ENCODE measurements around the gene CAMK1G. TPM values are rescaled to one million over a fixed set of nuclear protein-coding genes. Genes with fewer than 3 reads are reported as not detected.

Gene CAMK1G
- polyA plus RNA-seq, 4 donors: 0.10 to 0.37 TPM; not detected in 2

DNA sequence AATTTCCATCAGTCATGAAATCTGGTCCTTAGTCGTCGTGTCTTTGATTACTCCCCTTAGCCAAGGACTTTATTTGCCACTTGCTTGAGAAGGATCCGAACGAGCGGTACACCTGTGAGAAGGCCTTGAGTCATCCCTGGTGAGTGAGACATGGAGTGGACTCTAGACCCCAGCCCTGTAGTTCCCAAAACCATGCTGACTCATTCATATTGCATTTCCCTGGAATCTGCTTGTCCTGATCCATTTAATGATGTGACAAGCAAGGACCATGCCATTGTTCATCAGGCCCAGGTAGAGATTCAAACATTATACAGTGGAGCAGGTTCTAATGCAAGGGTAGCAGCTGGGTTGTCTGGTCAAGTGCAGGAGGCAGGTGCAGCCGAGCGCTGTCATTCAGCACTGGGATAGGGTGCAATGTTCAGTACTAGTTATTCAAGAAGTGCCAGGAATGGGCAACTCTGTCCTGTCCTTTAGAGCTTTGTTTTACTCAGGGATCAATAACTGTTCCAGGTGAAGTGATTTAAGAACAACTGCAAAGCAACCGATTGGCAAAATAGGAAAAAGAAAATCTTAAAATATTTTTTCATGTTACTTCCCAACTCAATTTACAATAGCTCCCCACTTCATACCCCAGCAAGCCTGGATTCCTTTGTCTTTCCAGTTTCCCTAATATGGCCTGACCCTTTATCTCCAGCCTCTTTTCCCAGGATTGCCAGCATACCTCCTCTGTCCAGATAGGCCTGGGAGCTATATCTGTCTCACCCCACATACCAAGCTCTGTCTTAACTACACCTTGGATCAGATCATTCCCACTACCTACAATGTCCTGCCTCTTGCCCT, 26.5 kb downstream of the CAMK1G start:
- H3K4me3 ChIP-seq (ENCODE audit: low read depth in 1 of 3, low read length in 3 of 3): no peak overlapping the region
- H3K27me3 ChIP-seq (ENCODE audit: control insufficient read depth in 3 of 3, insufficient read depth in 3 of 3, low read length in 3 of 3): no peaks in the 10 kb centered on the region
- no peaks in the 10 kb centered on the region for H3K9me3 ChIP-seq (ENCODE audit: control insufficient read depth in 2 of 2, insufficient read depth in 1 of 2, low read depth in 1 of 2, low read length in 1 of 2)
- H3K27ac ChIP-seq (ENCODE audit: low read depth in 1 of 3, low read length in 2 of 3): no peak overlapping the region
- FAIRE-seq (no peak), DNase-seq (peak; percentile 18 to 63)
- peaks cover 0 to 30% (median under 1%) of the 10 kb centered on the region in 3 donors for H3K36me3 ChIP-seq (ENCODE audit: control insufficient read depth in 3 of 3, insufficient read depth in 2 of 3, low read depth in 1 of 3, low read length in 3 of 3)
- no peaks in the 10 kb centered on the region for H3K4me1 ChIP-seq (ENCODE audit: control insufficient read depth in 3 of 3, insufficient read depth in 2 of 3, low read depth in 1 of 3, low read length in 2 of 3)
- WGBS, 3 donors: 31 to 65% (median 50%) methylated on average over 8 of the region's 8 CpGs

DNA sequence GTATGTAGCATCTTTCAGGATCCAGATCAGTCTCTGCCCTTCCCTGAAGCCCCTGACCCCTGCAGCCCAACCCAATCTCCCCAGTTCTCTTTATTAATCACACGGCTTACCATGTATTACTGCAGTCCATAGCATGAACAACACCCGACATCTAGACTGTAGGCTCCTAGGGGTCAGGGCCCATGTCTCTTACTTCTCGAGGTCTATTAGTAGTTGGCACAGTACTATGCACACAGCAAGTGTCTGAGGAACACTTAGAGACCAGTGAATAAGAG, 27.1 kb downstream of the CAMK1G start:
- H3K36me3 ChIP-seq (ENCODE audit: control insufficient read depth in 3 of 3, insufficient read depth in 2 of 3, low read depth in 1 of 3, low read length in 3 of 3): peaks cover 0 to 36% (median 5%) of the 10 kb centered on the region in 3 donors
- WGBS, 3 donors: 84 to 91% (median 89%) methylated on average over 3 of the region's 3 CpGs
- H3K27me3 ChIP-seq (ENCODE audit: control insufficient read depth in 3 of 3, insufficient read depth in 3 of 3, low read length in 3 of 3): no peaks in the 10 kb centered on the region
- no peak overlapping the region for H3K4me3 ChIP-seq (ENCODE audit: low read depth in 1 of 3, low read length in 3 of 3)
- H3K4me1 ChIP-seq (ENCODE audit: control insufficient read depth in 3 of 3, insufficient read depth in 2 of 3, low read depth in 1 of 3, low read length in 2 of 3): no peaks in the 10 kb centered on the region
- no peak for DNase-seq
- H3K9me3 ChIP-seq (ENCODE audit: control insufficient read depth in 2 of 2, insufficient read depth in 1 of 2, low read depth in 1 of 2, low read length in 1 of 2): no peaks in the 10 kb centered on the region
- FAIRE-seq: no peak
- no peak overlapping the region for H3K27ac ChIP-seq (ENCODE audit: low read depth in 1 of 3, low read length in 2 of 3)

DNA sequence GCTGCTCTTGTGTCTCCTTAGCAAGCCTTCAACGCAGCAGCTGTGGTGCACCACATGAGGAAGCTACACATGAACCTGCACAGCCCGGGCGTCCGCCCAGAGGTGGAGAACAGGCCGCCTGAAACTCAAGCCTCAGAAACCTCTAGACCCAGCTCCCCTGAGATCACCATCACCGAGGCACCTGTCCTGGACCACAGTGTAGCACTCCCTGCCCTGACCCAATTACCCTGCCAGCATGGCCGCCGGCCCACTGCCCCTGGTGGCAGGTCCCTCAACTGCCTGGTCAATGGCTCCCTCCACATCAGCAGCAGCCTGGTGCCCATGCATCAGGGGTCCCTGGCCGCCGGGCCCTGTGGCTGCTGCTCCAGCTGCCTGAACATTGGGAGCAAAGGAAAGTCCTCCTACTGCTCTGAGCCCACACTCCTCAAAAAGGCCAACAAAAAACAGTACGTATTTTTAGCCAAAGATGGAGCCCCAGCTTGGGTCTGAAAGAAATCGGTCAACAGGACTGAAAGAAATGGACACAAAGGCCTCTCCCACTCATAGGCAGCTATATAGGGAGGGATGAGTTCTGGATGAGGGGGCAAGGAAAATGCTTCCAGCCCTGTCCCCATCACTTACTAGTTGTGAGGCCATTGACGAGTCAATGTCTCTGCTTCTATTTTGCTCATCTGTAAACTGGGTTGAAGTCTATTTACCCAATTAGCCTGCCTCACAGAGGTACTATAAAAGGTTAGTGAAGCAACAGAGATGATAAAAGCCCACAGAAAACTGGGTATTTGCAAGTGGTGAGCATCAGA, 28.5 kb downstream of the CAMK1G start:
- Histone ChIP-seq H3K4me1 (ENCODE audit: control insufficient read depth in 3 of 3, insufficient read depth in 2 of 3, low read depth in 1 of 3, low read length in 2 of 3) (no peaks in the 10 kb centered on the region), H3K4me3 (ENCODE audit: low read depth in 1 of 3, low read length in 3 of 3) (no peak overlapping the region), H3K27ac (ENCODE audit: low read depth in 1 of 3, low read length in 2 of 3) (no peak overlapping the region), H3K9me3 (ENCODE audit: control insufficient read depth in 2 of 2, insufficient read depth in 1 of 2, low read depth in 1 of 2, low read length in 1 of 2) (no peaks in the 10 kb centered on the region), H3K36me3 (ENCODE audit: control insufficient read depth in 3 of 3, insufficient read depth in 2 of 3, low read depth in 1 of 3, low read length in 3 of 3) (peaks cover 0 to 47% (median 17%) of the 10 kb centered on the region in 3 donors), H3K27me3 (ENCODE audit: control insufficient read depth in 3 of 3, insufficient read depth in 3 of 3, low read length in 3 of 3) (no peaks in the 10 kb centered on the region)
- WGBS, 3 donors: 87 to 89% (median 88%) methylated on average over 13 of the region's 13 CpGs
- FAIRE-seq (no peak), DNase-seq (no peak)

DNA sequence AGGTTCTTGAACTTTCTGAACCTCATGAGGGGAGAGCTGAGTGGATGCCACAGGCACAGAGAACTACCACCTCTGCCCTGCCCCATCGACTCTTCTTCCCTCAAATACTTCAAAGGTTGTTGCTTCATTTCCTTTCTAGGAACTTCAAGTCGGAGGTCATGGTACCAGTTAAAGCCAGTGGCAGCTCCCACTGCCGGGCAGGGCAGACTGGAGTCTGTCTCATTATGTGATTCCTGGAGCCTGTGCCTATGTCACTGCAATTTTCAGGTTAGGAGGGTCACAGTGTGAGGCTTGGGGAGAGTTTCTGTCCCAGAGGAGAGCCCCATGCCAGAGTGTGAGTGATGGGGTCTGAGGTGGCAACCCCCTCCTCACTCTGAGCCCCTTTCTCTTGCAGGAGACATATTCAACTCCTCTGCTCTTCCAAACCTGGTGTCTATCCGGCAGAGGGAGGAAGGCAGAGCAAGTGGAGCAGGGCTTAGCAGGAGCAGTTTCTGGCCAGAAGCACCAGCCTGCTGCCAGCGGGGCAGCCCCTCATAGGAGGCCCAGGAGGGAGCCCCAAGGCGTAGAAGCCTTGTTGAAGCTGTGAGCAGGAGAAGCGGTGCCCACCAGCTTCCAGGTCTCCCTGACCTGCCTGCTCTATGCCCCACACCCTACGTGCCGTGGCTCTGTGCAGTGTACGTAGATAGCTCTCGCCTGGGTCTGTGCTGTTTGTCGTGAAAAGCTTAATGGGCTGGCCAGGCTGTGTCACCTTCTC, 29.3 kb downstream of the CAMK1G start:
- Histone ChIP-seq H3K4me1 (ENCODE audit: control insufficient read depth in 3 of 3, insufficient read depth in 2 of 3, low read depth in 1 of 3, low read length in 2 of 3) (no peaks in the 10 kb centered on the region), H3K27ac (ENCODE audit: low read depth in 1 of 3, low read length in 2 of 3) (no peak overlapping the region), H3K27me3 (ENCODE audit: control insufficient read depth in 3 of 3, insufficient read depth in 3 of 3, low read length in 3 of 3) (no peaks in the 10 kb centered on the region), H3K9me3 (ENCODE audit: control insufficient read depth in 2 of 2, insufficient read depth in 1 of 2, low read depth in 1 of 2, low read length in 1 of 2) (no peaks in the 10 kb centered on the region), H3K36me3 (ENCODE audit: control insufficient read depth in 3 of 3, insufficient read depth in 2 of 3, low read depth in 1 of 3, low read length in 3 of 3) (peaks cover 0 to 56% (median 22%) of the 10 kb centered on the region in 3 donors), H3K4me3 (ENCODE audit: low read depth in 1 of 3, low read length in 3 of 3) (no peak overlapping the region)
- no peak for FAIRE-seq
- no peak for DNase-seq
- 81 to 82% (median 82%) methylated on average over 12 of the region's 12 CpGs for WGBS, 3 donors

DNA sequence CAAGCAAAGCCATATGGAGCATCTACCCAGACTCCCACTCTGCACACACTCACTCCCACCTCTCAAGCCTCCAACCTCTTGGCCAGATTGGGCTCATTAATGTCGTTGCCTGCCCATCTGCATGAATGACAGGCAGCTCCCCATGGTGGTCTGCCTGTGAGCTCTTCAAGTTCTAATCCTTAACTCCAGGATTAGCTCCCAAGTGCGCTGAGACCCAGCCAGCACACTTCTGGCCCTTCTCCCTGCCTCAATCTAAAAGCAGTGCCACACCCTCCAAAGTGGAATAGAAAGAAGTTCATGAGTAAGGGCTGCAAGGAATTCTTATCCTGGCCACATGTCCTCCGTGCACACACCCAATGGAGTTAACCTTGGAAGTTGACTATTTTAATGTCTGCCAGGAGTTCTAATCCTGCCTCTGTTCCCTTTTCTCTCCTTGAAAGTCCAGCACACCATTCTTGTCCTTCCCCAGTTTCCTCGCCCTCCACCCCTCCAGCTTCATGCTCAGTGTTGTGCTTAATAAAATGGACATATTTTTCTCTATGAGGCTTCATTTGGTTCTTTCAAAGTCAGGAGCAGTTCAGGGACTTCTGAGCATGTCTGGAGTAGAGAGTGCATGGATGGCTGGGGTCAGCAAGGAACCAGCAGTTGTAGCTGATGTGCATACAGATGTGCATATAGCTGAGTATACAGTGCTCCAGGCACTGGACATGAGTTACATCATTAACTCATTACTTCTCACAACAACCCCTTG, 30.1 kb downstream of the CAMK1G start:
- Histone ChIP-seq H3K9me3 (ENCODE audit: control insufficient read depth in 2 of 2, insufficient read depth in 1 of 2, low read depth in 1 of 2, low read length in 1 of 2) (no peaks in the 10 kb centered on the region), H3K4me1 (ENCODE audit: control insufficient read depth in 3 of 3, insufficient read depth in 2 of 3, low read depth in 1 of 3, low read length in 2 of 3) (peaks cover 0 to 1% (median under 1%) of the 10 kb centered on the region in 3 donors), H3K27ac (ENCODE audit: low read depth in 1 of 3, low read length in 2 of 3) (no peak overlapping the region), H3K27me3 (ENCODE audit: control insufficient read depth in 3 of 3, insufficient read depth in 3 of 3, low read length in 3 of 3) (no peaks in the 10 kb centered on the region), H3K4me3 (ENCODE audit: low read depth in 1 of 3, low read length in 3 of 3) (no peak overlapping the region), H3K36me3 (ENCODE audit: control insufficient read depth in 3 of 3, insufficient read depth in 2 of 3, low read depth in 1 of 3, low read length in 3 of 3) (peaks cover 0 to 63% (median 23%) of the 10 kb centered on the region in 3 donors)
- DNase-seq: no peak
- no peak for FAIRE-seq
- 65 to 73% (median 71%) methylated on average over 4 of the region's 4 CpGs for WGBS, 3 donors

DNA sequence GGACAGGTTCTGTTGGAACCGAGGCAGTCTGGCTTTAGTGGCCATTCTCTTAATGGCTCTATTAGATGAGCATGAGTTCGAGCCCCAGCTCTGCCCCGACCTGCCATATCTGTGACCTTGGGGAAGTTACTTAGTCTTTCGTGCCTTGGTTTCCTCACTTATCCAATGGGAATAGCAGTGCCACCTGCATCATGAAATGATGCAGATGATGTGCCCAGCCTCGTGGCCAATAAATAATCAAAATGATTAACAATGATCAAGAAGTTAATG, 30.6 kb downstream of the CAMK1G start:
- H3K27ac ChIP-seq (ENCODE audit: low read depth in 1 of 3, low read length in 2 of 3): no peak overlapping the region
- peaks cover 0 to 68% (median 23%) of the 10 kb centered on the region in 3 donors for H3K36me3 ChIP-seq (ENCODE audit: control insufficient read depth in 3 of 3, insufficient read depth in 2 of 3, low read depth in 1 of 3, low read length in 3 of 3)
- no peak for DNase-seq
- no peak for FAIRE-seq
- H3K27me3 ChIP-seq (ENCODE audit: control insufficient read depth in 3 of 3, insufficient read depth in 3 of 3, low read length in 3 of 3): no peaks in the 10 kb centered on the region
- H3K9me3 ChIP-seq (ENCODE audit: control insufficient read depth in 2 of 2, insufficient read depth in 1 of 2, low read depth in 1 of 2, low read length in 1 of 2): no peaks in the 10 kb centered on the region
- peaks cover 0 to 6% (median 3%) of the 10 kb centered on the region in 3 donors for H3K4me1 ChIP-seq (ENCODE audit: control insufficient read depth in 3 of 3, insufficient read depth in 2 of 3, low read depth in 1 of 3, low read length in 2 of 3)
- H3K4me3 ChIP-seq (ENCODE audit: low read depth in 1 of 3, low read length in 3 of 3): no peak overlapping the region
- WGBS, 3 donors: 87 to 89% (median 88%) methylated on average over 5 of the region's 5 CpGs

DNA sequence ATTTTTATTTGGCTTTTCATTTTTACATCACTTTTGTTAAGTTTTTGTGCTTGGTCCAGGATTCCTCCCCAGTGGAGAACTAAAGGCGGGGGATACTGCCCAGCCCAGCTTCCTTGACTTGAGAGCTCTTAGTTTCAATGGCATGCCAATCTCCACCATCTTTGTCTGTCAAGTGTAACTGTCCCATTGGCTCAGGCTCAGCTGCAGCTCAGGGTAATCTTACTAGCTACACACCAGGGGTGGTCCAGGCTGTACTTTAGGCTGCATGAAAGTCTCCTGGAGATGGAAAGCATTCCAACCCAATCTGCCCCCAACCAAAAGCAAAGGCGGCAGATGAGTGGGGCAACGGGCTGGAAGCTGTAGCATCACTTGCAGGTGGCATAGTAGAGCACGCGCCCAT, 31.4 kb downstream of the CAMK1G start:
- Histone ChIP-seq H3K4me3 (ENCODE audit: low read depth in 1 of 3, low read length in 3 of 3) (no peak overlapping the region), H3K27me3 (ENCODE audit: control insufficient read depth in 3 of 3, insufficient read depth in 3 of 3, low read length in 3 of 3) (no peaks in the 10 kb centered on the region), H3K27ac (ENCODE audit: low read depth in 1 of 3, low read length in 2 of 3) (no peak overlapping the region), H3K4me1 (ENCODE audit: control insufficient read depth in 3 of 3, insufficient read depth in 2 of 3, low read depth in 1 of 3, low read length in 2 of 3) (peaks cover 0 to 12% (median 3%) of the 10 kb centered on the region in 3 donors), H3K9me3 (ENCODE audit: control insufficient read depth in 2 of 2, insufficient read depth in 1 of 2, low read depth in 1 of 2, low read length in 1 of 2) (no peaks in the 10 kb centered on the region), H3K36me3 (ENCODE audit: control insufficient read depth in 3 of 3, insufficient read depth in 2 of 3, low read depth in 1 of 3, low read length in 3 of 3) (peaks cover 0 to 72% (median 23%) of the 10 kb centered on the region in 3 donors)
- 96 to 98% (median 97%) methylated on average over 5 of the region's 5 CpGs for WGBS, 3 donors
- DNase-seq: no peak
- no peak for FAIRE-seq

All from small intestine (tissue), 7 donors.